AG09309 (cell line): ENCODE results near the gene FHIP1A.

Experiments used
- DNase-seq: peaks from one replicate; pipeline ENCODE4 v3.0.0-alpha.2; 2010; ENCODE audit warnings: low read depth
- H3K4me3 ChIP-seq: 2 replicates; pipeline ENCODE4 v1.5.1; 2011; ENCODE audit warnings: mild to moderate bottlenecking, low read depth, low read length, moderate library complexity; ENCODE audit not compliant: control insufficient read depth
- TF ChIP-seq, protein P1 (sequence below): IDR thresholded peaks from 2 replicates; pipeline ENCODE4 v1.5.1; 2011; ENCODE audit warnings: mild to moderate bottlenecking, low read depth, low read length, inconsistent platforms; ENCODE audit not compliant: insufficient read depth, control insufficient read depth; ENCODE audit errors: missing control alignments

Gene FHIP1A

DNA sequence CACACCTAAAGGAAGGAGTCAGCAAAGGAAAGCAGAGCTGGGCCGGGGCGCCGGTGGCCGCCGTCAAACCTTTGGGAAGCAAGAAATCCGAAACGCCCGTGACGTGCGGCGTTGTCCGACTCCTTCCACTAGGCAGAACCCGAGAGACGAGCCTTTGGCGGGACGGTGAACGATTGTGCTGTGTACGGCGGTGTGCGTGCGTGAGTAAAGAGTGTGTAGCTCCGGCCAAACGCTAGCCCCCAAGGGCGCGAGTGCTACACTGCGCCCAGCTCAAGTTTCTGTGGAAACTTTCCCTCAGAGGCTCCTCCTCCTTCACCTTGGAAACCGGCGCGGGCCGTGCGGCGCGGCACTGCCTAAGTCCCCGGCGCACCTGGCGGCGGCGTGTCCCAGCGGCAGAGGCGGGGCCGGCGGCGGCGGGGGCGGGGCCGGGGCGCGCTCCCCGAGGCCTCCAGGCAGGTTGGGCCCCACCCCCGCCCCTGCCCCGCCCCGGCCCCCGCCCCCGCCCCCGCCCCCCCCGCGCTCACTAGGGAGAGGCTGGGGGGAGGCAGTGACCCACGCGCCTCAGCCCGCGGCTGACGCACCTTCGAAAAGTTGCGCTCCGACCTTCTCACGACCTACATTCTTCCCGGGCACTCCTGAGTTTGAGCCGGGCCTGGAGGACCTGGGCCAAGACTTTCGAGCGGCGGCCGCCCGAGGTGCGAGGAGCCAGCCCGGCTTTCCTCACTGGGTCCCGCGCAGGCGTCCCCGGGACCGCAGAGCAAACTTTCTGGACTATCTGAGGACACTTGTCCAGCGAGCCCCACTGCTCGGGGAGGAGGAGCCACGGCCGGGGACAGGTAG lies at the start of gene FHIP1A:
FHIP1A (plus strand) TSS at position 547 of the 840 bp plus-strand sequence. CDS start 157,084 bp downstream, outside the sequence.
- no peak for DNase-seq
- H3K4me3 ChIP-seq, result peak within 1 kb of the TSS; percentile 60
- TF ChIP-seq, protein P1, sequence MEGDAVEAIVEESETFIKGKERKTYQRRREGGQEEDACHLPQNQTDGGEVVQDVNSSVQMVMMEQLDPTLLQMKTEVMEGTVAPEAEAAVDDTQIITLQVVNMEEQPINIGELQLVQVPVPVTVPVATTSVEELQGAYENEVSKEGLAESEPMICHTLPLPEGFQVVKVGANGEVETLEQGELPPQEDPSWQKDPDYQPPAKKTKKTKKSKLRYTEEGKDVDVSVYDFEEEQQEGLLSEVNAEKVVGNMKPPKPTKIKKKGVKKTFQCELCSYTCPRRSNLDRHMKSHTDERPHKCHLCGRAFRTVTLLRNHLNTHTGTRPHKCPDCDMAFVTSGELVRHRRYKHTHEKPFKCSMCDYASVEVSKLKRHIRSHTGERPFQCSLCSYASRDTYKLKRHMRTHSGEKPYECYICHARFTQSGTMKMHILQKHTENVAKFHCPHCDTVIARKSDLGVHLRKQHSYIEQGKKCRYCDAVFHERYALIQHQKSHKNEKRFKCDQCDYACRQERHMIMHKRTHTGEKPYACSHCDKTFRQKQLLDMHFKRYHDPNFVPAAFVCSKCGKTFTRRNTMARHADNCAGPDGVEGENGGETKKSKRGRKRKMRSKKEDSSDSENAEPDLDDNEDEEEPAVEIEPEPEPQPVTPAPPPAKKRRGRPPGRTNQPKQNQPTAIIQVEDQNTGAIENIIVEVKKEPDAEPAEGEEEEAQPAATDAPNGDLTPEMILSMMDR, result no peak

DNA sequence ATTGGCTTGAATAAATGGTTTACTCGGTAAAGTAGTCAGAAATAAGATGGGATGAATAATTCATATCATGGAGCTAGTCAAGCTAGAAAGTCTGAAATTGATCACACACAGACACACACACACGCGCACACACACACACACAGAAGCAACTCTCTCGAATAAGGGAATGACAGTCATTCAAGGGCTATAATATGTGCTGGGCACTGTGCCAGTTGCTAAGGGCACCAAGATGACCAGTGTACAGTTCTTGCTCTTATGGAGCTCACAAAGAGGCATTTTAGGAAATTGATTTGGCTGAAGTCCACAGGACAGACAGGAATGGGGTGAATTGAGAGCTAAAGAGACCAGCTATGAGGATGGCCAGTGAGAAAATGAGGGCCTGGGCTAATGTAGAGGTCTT lies 49.4 kb upstream of the FHIP1A start:
- TF ChIP-seq, protein P1, result no peak
- DNase-seq, result no peak
- no peak overlapping the region for H3K4me3 ChIP-seq

DNA sequence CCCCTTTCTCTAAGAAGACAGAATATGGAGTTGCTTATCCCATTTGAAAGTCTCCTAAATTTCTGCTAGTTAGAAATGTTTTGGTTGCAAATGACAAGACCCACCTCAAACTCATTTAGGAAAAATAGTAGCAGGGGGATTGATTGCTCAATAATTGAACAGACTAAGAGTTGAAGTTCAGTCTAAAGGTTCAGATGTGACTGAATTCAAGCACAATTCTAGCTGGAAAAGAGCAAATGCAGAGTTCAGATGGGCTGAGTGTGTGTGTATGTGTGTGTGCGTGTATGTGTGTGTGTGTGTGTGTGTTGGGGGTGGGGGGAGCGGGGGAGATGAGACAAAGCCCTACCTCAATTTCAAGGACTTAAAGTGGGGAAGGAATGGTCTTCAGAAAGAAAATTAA lies 47.9 kb upstream of the FHIP1A start:
- TF ChIP-seq, protein P1, result no peak
- H3K4me3 ChIP-seq, result no peak overlapping the region
- DNase-seq, result no peak

DNA sequence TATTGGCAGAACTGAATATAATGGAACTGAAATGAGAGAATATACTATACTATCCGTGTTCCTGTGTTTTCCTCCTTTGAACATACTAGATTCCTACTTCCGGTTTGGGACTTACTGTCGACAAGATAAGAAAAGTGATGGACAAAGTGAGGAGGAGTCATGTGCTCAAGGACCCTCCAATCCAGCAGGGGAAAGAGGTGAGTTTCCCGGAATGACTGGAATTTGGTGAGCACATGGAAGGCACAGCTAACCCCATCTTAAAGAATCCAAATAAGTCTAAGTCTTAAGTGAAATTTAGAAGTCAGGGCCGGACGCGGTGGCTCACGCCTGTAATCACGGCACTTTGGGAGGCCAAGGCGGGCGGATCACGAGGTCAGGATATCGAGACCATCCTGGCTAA lies 47.0 kb upstream of the FHIP1A start:
- no peak overlapping the region for H3K4me3 ChIP-seq
- TF ChIP-seq, protein P1, result no peak
- DNase-seq, result no peak

DNA sequence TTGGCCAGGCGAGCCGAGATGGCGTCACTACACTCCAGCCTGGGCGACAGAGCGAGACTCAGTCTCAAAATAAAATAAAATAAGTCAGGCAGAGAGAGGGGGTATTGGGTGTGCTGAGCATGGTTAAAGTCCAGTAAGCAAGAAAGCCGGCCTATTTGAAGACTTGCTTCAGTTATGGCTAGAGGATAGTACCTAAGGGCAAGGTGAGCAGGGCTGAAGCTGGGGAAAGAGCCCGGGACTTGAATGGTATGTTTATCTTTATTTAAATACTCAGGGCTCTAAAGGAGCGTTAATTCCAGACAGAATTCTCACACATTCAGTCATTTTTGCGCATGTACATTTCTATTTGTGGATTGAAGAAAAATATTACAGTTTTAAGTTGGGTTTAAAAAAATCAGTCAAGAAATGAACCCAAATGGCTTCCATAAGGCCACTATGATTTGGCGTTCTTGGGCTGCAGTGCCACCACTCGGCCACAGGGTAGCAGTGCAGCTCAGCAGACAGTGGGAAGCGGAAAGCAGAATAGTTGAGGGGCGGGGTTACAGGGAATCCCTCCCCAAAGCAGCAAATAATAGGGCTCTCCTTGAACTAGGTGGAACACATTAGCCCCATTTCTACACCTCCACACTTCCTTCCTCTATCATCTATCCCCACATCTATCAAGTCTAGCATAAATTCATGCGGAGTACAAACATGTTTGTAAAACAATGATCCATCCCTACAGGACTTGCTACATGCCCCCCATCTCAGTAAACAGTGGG lies 46.4 kb upstream of the FHIP1A start:
- DNase-seq, result peak; percentile 40
- H3K4me3 ChIP-seq, result no peak overlapping the region
- TF ChIP-seq, protein P1, result peak; percentile 99

DNA sequence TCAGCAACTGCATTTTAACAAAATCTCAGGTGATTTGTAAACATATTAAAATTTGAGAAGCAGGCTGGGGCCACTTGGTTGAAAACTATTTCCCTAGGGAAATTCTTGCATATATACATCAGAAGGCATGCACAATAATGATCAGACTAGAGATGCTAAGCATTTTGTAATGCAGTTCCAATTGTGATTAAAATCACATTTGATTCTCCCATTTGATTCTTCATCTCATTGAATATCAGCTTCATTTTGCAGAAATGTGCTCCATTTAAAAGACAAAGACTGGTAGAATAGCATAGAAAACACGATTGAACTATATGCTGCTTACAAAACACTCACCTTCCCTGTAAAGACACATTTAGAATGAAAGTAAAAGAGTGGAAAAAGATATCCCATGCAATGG lies 32.4 kb upstream of the FHIP1A start:
- no peak for DNase-seq
- TF ChIP-seq, protein P1, result no peak

More for the DNA sequence above, 32.4 kb upstream of the FHIP1A start:
- H3K4me3 ChIP-seq, result no peak overlapping the region
